ENCODE measurements around the gene AOPEP.

Gene AOPEP

GRCh38 chr9:95058795-95059386 lies 332.4 kb downstream of the AOPEP start:
- peaks cover 20% of the 10 kb centered on the region for H3K36me3 ChIP-seq (replicated peaks)
- TF ChIP-seq CTCF (IDR thresholded peaks at IDR 0.05; ENCODE audit: low read depth, low read length, missing control alignments) = no peak
- in situ Hi-C loops (cut with HindIII; ENCODE audit: low pct_ligation_motif_present, low sequenced_read_pairs) = no loop called here
- no peak for DNase-seq
- no peaks in the 10 kb centered on the region for H3K27me3 ChIP-seq (replicated peaks)
- no peak overlapping the region for H3K4me3 ChIP-seq (ENCODE audit: low read depth, low read length)
- H3K27ac ChIP-seq = no peak overlapping the region

GRCh38 chr9:95060234-95060633 lies 333.7 kb downstream of the AOPEP start:
- no peak overlapping the region for H3K27ac ChIP-seq
- H3K36me3 ChIP-seq (replicated peaks) = peaks cover 30% of the 10 kb centered on the region
- H3K4me3 ChIP-seq (ENCODE audit: low read depth, low read length) = no peak overlapping the region
- in situ Hi-C loops (cut with HindIII; ENCODE audit: low pct_ligation_motif_present, low sequenced_read_pairs) = no loop called here
- DNase-seq = peak; percentile 40
- no peaks in the 10 kb centered on the region for H3K27me3 ChIP-seq (replicated peaks)
- no peak for TF ChIP-seq CTCF (IDR thresholded peaks at IDR 0.05; ENCODE audit: low read depth, low read length, missing control alignments)

- Histone ChIP-seq H3K4me3 (ENCODE audit: low read depth, low read length) (no peak overlapping the region), H3K27ac (no peak overlapping the region), H3K27me3 (replicated peaks) (no peaks in the 10 kb centered on the region), H3K36me3 (replicated peaks) (peaks cover 32% of the 10 kb centered on the region)
- no peak for TF ChIP-seq CTCF (IDR thresholded peaks at IDR 0.05; ENCODE audit: low read depth, low read length, missing control alignments)
- in situ Hi-C loops (cut with HindIII; ENCODE audit: low pct_ligation_motif_present, low sequenced_read_pairs) = no loop called here
- DNase-seq = no peak
Observed at GRCh38 chr9:95060916-95061315, 334.4 kb downstream of the AOPEP start.

GRCh38 chr9:95061916-95062595 lies 335.6 kb downstream of the AOPEP start:
- peaks cover 37% of the 10 kb centered on the region for H3K36me3 ChIP-seq (replicated peaks)
- no peak for DNase-seq
- H3K27me3 ChIP-seq (replicated peaks) = no peaks in the 10 kb centered on the region
- no peak overlapping the region for H3K27ac ChIP-seq
- in situ Hi-C loops (cut with HindIII; ENCODE audit: low pct_ligation_motif_present, low sequenced_read_pairs) = no loop called here
- no peak overlapping the region for H3K4me3 ChIP-seq (ENCODE audit: low read depth, low read length)
- no peak for TF ChIP-seq CTCF (IDR thresholded peaks at IDR 0.05; ENCODE audit: low read depth, low read length, missing control alignments)

GRCh38 chr9:95062596-95063065 lies 336.1 kb downstream of the AOPEP start:
- H3K36me3 ChIP-seq (replicated peaks) = peaks cover 38% of the 10 kb centered on the region
- H3K27ac ChIP-seq = no peak overlapping the region
- H3K27me3 ChIP-seq (replicated peaks) = no peaks in the 10 kb centered on the region
- H3K4me3 ChIP-seq (ENCODE audit: low read depth, low read length) = no peak overlapping the region
- in situ Hi-C loops (cut with HindIII; ENCODE audit: low pct_ligation_motif_present, low sequenced_read_pairs) = no loop called here
- no peak for DNase-seq
- no peak for TF ChIP-seq CTCF (IDR thresholded peaks at IDR 0.05; ENCODE audit: low read depth, low read length, missing control alignments)

Measured in brain microvascular endothelial cell (primary cell).